HCT116 (cell line): ENCODE data around the gene AP3B1. TPM values are rescaled to one million over a fixed set of nuclear protein-coding genes. Genes with fewer than 3 reads are reported as not detected.

Experiments
- ATAC-seq: fragments of 200-7000 bp; cut with Tn5 transposase; 2 replicates; pipeline ENCODE4 v1.9.1; 2020; ENCODE audit warnings: mild to moderate bottlenecking, moderate library complexity
- BruUV-seq: library from RNA; stranded (reverse); fragments of 400-500 nt; replicated peaks from 2 replicates; lab custom pipeline; 2021; lab: Mats Ljungman, UMichigan
- CTCF ChIA-PET: fragments of 300-600 bp; sonication (Branson Sonifier 250); formaldehyde crosslinking; loops from one replicate; lab custom pipeline; 2021; ENCODE audit warnings: antibody characterized with exemption; lab: Charles Lee
- POLR2A ChIA-PET: fragments of 300-600, 350-600 bp; sonication (Branson Sonifier 250); formaldehyde crosslinking; loops from one replicate; lab custom pipeline; 2021; ENCODE audit warnings: antibody characterized with exemption; lab: Charles Lee
- RAD21 ChIA-PET, 2 experiments: fragments of 300-600 bp; sonication (Branson Sonifier 250); formaldehyde crosslinking; loops; one replicate each; lab custom pipeline; 2023; ENCODE audit warnings: low total read pairs in 2 of 2; ENCODE audit not compliant: uncharacterized antibody in 2 of 2, unreplicated experiment in 2 of 2, low non-redundant PET in 1 of 2; lab: Charles Lee
- DNase-seq: peaks from one replicate; pipeline ENCODE4 v3.0.0-alpha.2; 2010; ENCODE audit warnings: low read depth, low spot score
- H2AFZ ChIP-seq: fragments of 200-600 bp; shearing (Covaris generic), sonication (generic); 2 replicates; pipeline ENCODE4 v1.6.1; 2017; ENCODE audit warnings: low read depth, mixed run types, mixed read lengths, antibody characterized with exemption, low read length; ENCODE audit not compliant: poor library complexity, severe bottlenecking
- H3K27ac ChIP-seq: 2 replicates; pipeline ENCODE4 v1.5.1; 2012; ENCODE audit warnings: low read depth, low read length
- H3K27me3 ChIP-seq: fragments of 200-600 bp; sonication (generic); 2 replicates; pipeline ENCODE4 v1.6.1; 2016; ENCODE audit warnings: mixed run types, low read length, mixed read lengths; ENCODE audit not compliant: insufficient read depth
- H3K36me3 ChIP-seq, 2 experiments: fragments of 200-500 bp in 1 of 2; fragments of 200-600 bp in 1 of 2; sonication (Bioruptor generic) in 1 of 2; sonication (generic) in 1 of 2; 2 replicates each; pipeline versions ENCODE4 v1.5.1 to v1.6.1; 2014 to 2016; ENCODE audit warnings: low read length in 2 of 2, inconsistent platforms in 1 of 2, mixed read lengths in 1 of 2, mixed run types in 1 of 2; ENCODE audit not compliant: insufficient read depth in 2 of 2, control insufficient read depth in 1 of 2
- H3K4me1 ChIP-seq, 2 experiments: fragments of 200-600 bp in 1 of 2; sonication (generic) in 1 of 2; 2 replicates each; pipeline versions ENCODE4 v1.5.1 to v1.6.1; 2012 to 2017; ENCODE audit warnings: low read length in 2 of 2, inconsistent platforms in 1 of 2, mild to moderate bottlenecking in 1 of 2, mixed read lengths in 1 of 2, mixed run types in 1 of 2, moderate library complexity in 1 of 2; ENCODE audit not compliant: insufficient read depth in 2 of 2, control insufficient read depth in 1 of 2
- H3K4me2 ChIP-seq: fragments of 200-600 bp; sonication (generic); 2 replicates; pipeline ENCODE4 v1.6.1; 2017; ENCODE audit warnings: mixed run types, low read length, mixed read lengths
- H3K4me3 ChIP-seq, 2 experiments: fragments of 200-600 bp in 1 of 2; sonication (generic) in 1 of 2; replicated peaks in 1 of 2; 2 replicates each; pipeline ENCODE4 v1.5.1; 2011 to 2016; ENCODE audit warnings: low read length in 2 of 2, control low read depth in 1 of 2, low read depth in 1 of 2, mild to moderate bottlenecking in 1 of 2, mixed read lengths in 1 of 2, mixed run types in 1 of 2
- H3K79me2 ChIP-seq: fragments of 200-600 bp; sonication (generic); 2 replicates; pipeline ENCODE4 v1.6.1; 2017; ENCODE audit warnings: mild to moderate bottlenecking, mixed run types, low read length, moderate library complexity, mixed read lengths; ENCODE audit not compliant: insufficient read depth
- H3K9ac ChIP-seq: fragments of 200-600 bp; sonication (generic); 2 replicates; pipeline ENCODE4 v1.6.1; 2016; ENCODE audit warnings: low read length, mixed read lengths
- H3K9me2 ChIP-seq: fragments of 200-600 bp; sonication (generic), shearing (Covaris generic); 2 replicates; pipeline ENCODE4 v1.6.1; 2017; ENCODE audit warnings: mixed run types, mild to moderate bottlenecking, moderate library complexity; ENCODE audit not compliant: insufficient read depth
- H3K9me3 ChIP-seq, 2 experiments: fragments of 200-500 bp in 1 of 2; fragments of 200-600 bp in 1 of 2; sonication (Bioruptor generic) in 1 of 2; sonication (generic) in 1 of 2; 2 replicates each; pipeline ENCODE4 v1.6.1; 2014 to 2017; ENCODE audit warnings: low read length in 2 of 2, mixed read lengths in 2 of 2, inconsistent platforms in 1 of 2, low read depth in 1 of 2, mild to moderate bottlenecking in 1 of 2, mixed run types in 1 of 2, moderate library complexity in 1 of 2; ENCODE audit not compliant: control insufficient read depth in 1 of 2, insufficient read depth in 1 of 2
- H4K20me1 ChIP-seq: fragments of 200-600 bp; sonication (generic), shearing (Covaris generic); 2 replicates; pipeline ENCODE4 v1.6.1; 2017; ENCODE audit warnings: mixed run types, mild to moderate bottlenecking, moderate library complexity; ENCODE audit not compliant: insufficient read depth
- CTCF ChIP-seq, 3 experiments: fragments of 200-600 bp in 1 of 3; sonication (generic) in 1 of 3; IDR thresholded peaks in 2 of 3; conservative IDR thresholded peaks in 1 of 3; 2 replicates each; pipeline ENCODE4 v1.5.1; 2012 to 2017; ENCODE audit warnings: low read depth in 2 of 3, low read length in 2 of 3, antibody characterized with exemption in 1 of 3, borderline replicate concordance in 1 of 3, control low read depth in 1 of 3, mild to moderate bottlenecking in 1 of 3, mixed read lengths in 1 of 3, mixed run types in 1 of 3, moderate library complexity in 1 of 3; ENCODE audit not compliant: insufficient read depth in 1 of 3
- EGR1 ChIP-seq: IDR thresholded peaks from 2 replicates; pipeline ENCODE4 v1.6.1; 2012; ENCODE audit warnings: low read depth
- ELF1 ChIP-seq: IDR thresholded peaks from 2 replicates; pipeline ENCODE4 v1.6.1; 2012; ENCODE audit warnings: low read depth, borderline replicate concordance
- EZH2phosphoT487 ChIP-seq: fragments of 200-600 bp; IDR thresholded peaks from 2 replicates; pipeline ENCODE4 v1.6.1; 2018; ENCODE audit warnings: antibody characterized with exemption, borderline replicate concordance
- JUND ChIP-seq: IDR thresholded peaks from 2 replicates; pipeline ENCODE4 v1.6.1; 2012
- POLR2A ChIP-seq: IDR thresholded peaks from 2 replicates; pipeline ENCODE4 v1.7.0; 2011; ENCODE audit warnings: borderline replicate concordance; ENCODE audit not compliant: insufficient read depth, insufficient read length; ENCODE audit errors: extremely low read depth
- SIN3A ChIP-seq: IDR thresholded peaks from 2 replicates; pipeline ENCODE4 v1.6.1; 2012; ENCODE audit warnings: low read depth
- SP1 ChIP-seq: IDR thresholded peaks from 2 replicates; pipeline ENCODE4 v1.6.1; 2012; ENCODE audit warnings: low read depth
- SRF ChIP-seq: IDR thresholded peaks from 2 replicates; pipeline ENCODE4 v1.6.1; 2012; ENCODE audit warnings: low read depth
- TCF7L2 ChIP-seq: IDR thresholded peaks from 2 replicates; pipeline ENCODE4 v1.7.0; 2011; ENCODE audit warnings: borderline replicate concordance, inconsistent platforms; ENCODE audit not compliant: insufficient read depth, insufficient read length; ENCODE audit errors: extremely low read depth
- ZFX ChIP-seq: fragments of 450-650 bp; IDR thresholded peaks from 2 replicates; pipeline ENCODE4 v1.6.1; 2017
- intact Hi-C: fragments of 100-400 bp; cut with micrococcal nuclease; formaldehyde crosslinking; loops from 2 replicates; pipeline ENCODE4 v1.10.0; 2022
- total RNA-seq: library from RNA; stranded (reverse); gene quantifications from one replicate; pipeline ENCODE4 v1.2.1, GENCODE V29; 2021; ENCODE audit not compliant: unreplicated experiment
- TF ChIP-seq, protein P1 (sequence below): IDR thresholded peaks from 2 replicates; pipeline ENCODE4 v1.6.1; 2012
- TF ChIP-seq, protein P2 (sequence below): IDR thresholded peaks from 2 replicates; pipeline ENCODE4 v1.6.1; 2012
- TF ChIP-seq, protein P3 (sequence below): IDR thresholded peaks from 2 replicates; pipeline ENCODE4 v1.6.1; 2011; ENCODE audit warnings: mild to moderate bottlenecking, low read length, moderate library complexity; ENCODE audit not compliant: insufficient replicate concordance; ENCODE audit errors: extremely low read depth

The AP3B1 gene
- total RNA-seq, 1 experiment from 2014 or later = 54.5 TPM

- intact Hi-C loops = loop anchor here (5.0 kb wide), 1 partner anchor 729 kb away; no protein-coding TSS in a partner anchor
- no peak overlapping the region for H3K9ac ChIP-seq
- H3K4me2 ChIP-seq = no peak overlapping the region
- H3K4me1 ChIP-seq = peaks cover 5 to 22% of the 10 kb centered on the region in 2 experiments
- no peak overlapping the region for H2AFZ ChIP-seq
- H3K27ac ChIP-seq = no peak overlapping the region
- H3K79me2 ChIP-seq = peaks cover 77% of the 10 kb centered on the region
- no peaks in the 10 kb centered on the region for H3K9me3 ChIP-seq
- no peaks in the 10 kb centered on the region for H3K27me3 ChIP-seq
- BruUV-seq = no TSS peak
- H4K20me1 ChIP-seq = no peaks in the 10 kb centered on the region
- H3K4me3 ChIP-seq = no peak overlapping the region
- ATAC-seq (no peak), DNase-seq (no peak)
- no peaks in the 10 kb centered on the region for H3K36me3 ChIP-seq
- CTCF ChIA-PET = no interaction called here
- RAD21 ChIA-PET = no interaction called here
- TF ChIP-seq ZFX (no peak), SIN3A (no peak), EZH2phosphoT487 (no peak), POLR2A (no peak), ELF1 (no peak), SP1 (no peak), TCF7L2 (no peak), SRF (no peak), CTCF (IDR thresholded peaks at IDR 0.05 in 2 of 3, conservative IDR thresholded peaks at IDR 0.05 in 1 of 3; ENCODE audit: borderline replicate concordance in 1 of 3, insufficient read depth in 1 of 3, low read depth in 2 of 3, low read length in 2 of 3) (no peak), EGR1 (no peak), JUND (no peak)
- TF ChIP-seq, protein P1, sequence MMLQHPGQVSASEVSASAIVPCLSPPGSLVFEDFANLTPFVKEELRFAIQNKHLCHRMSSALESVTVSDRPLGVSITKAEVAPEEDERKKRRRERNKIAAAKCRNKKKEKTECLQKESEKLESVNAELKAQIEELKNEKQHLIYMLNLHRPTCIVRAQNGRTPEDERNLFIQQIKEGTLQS = no peak
- TF ChIP-seq, protein P2, sequence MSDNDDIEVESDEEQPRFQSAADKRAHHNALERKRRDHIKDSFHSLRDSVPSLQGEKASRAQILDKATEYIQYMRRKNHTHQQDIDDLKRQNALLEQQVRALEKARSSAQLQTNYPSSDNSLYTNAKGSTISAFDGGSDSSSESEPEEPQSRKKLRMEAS = no peak
- TF ChIP-seq, protein P3, sequence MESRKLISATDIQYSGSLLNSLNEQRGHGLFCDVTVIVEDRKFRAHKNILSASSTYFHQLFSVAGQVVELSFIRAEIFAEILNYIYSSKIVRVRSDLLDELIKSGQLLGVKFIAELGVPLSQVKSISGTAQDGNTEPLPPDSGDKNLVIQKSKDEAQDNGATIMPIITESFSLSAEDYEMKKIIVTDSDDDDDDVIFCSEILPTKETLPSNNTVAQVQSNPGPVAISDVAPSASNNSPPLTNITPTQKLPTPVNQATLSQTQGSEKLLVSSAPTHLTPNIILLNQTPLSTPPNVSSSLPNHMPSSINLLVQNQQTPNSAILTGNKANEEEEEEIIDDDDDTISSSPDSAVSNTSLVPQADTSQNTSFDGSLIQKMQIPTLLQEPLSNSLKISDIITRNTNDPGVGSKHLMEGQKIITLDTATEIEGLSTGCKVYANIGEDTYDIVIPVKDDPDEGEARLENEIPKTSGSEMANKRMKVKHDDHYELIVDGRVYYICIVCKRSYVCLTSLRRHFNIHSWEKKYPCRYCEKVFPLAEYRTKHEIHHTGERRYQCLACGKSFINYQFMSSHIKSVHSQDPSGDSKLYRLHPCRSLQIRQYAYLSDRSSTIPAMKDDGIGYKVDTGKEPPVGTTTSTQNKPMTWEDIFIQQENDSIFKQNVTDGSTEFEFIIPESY = no peak
- POLR2A ChIA-PET = no interaction called here
- H3K9me2 ChIP-seq = no peaks in the 10 kb centered on the region
These were observed 2.8 kb downstream of the AP3B1 start for GRCh38 chr5:78291687-78292086.
